MCF 10A (cell line): ENCODE measurements around the gene HSP90AA1. TPM values are rescaled to one million over a fixed set of nuclear protein-coding genes. Genes with fewer than 3 reads are reported as not detected.
A peak's percentile ranks its signal among the peaks of the same experiment; 100 is the strongest.
"Not testable (repeated sequence)": the region's sequence is repeated elsewhere in the genome, so short reads cannot be mapped to it uniquely, and the experiment has no call there.

Experiments
- BruUV-seq: library from RNA; stranded (reverse); fragments of 400-500 nt; replicated peaks from 2 replicates; lab custom pipeline; 2021; lab: Mats Ljungman, UMichigan
- CTCF ChIA-PET: fragments of 300-600 bp; sonication (Branson Sonifier 250); formaldehyde crosslinking; extraction: SDS; loops from one replicate; lab custom pipeline; 2021; ENCODE audit warnings: antibody characterized with exemption, inconsistent platforms; lab: Yijun Ruan, JAX
- POLR2A ChIA-PET: fragments of 300-600, 350-650 bp; sonication (Branson Sonifier 250); formaldehyde crosslinking; extraction: SDS; loops from one replicate; lab custom pipeline; 2020; ENCODE audit warnings: antibody characterized with exemption, inconsistent platforms; lab: Yijun Ruan, JAX
- DNase-seq: peaks from one replicate; pipeline ENCODE4 v3.0.0-alpha.2; 2018; ENCODE audit not compliant: unreplicated experiment
- H3K27ac Mint-ChIP-seq: one replicate; pipeline ENCODE4 v1.8.0; 2022; ENCODE audit warnings: mild to moderate bottlenecking, low read depth, mixed read lengths; ENCODE audit not compliant: unreplicated experiment
- H3K27me3 Mint-ChIP-seq: one replicate; pipeline ENCODE4 v1.8.0; 2022; ENCODE audit warnings: mixed read lengths; ENCODE audit not compliant: insufficient read depth, unreplicated experiment
- H3K36me3 Mint-ChIP-seq: one replicate; pipeline ENCODE4 v1.8.0; 2022; ENCODE audit warnings: mild to moderate bottlenecking, moderate library complexity, mixed read lengths; ENCODE audit not compliant: insufficient read depth, unreplicated experiment
- H3K4me1 Mint-ChIP-seq: one replicate; pipeline ENCODE4 v1.8.0; 2022; ENCODE audit warnings: mixed read lengths; ENCODE audit not compliant: insufficient read depth, unreplicated experiment
- H3K4me3 Mint-ChIP-seq: one replicate; pipeline ENCODE4 v1.8.0; 2022; ENCODE audit warnings: mild to moderate bottlenecking, moderate library complexity, mixed read lengths; ENCODE audit not compliant: unreplicated experiment
- H3K9me3 Mint-ChIP-seq: one replicate; pipeline ENCODE4 v1.8.0; 2022; ENCODE audit warnings: mixed read lengths; ENCODE audit not compliant: unreplicated experiment
- intact Hi-C: fragments of 100-400 bp; cut with micrococcal nuclease; formaldehyde crosslinking; loops from 2 replicates; pipeline ENCODE4 v1.14.1; 2022
- total RNA-seq: library from RNA; stranded (reverse); gene quantifications from 2 replicates; pipeline ENCODE4 v1.2.3, GENCODE V29; 2022
- TF ChIP-seq, protein P1 (sequence below): fragments of 200-600 bp; IDR thresholded peaks from one replicate; pipeline ENCODE4 v1.8.0; 2022; ENCODE audit warnings: antibody characterized with exemption, mild to moderate bottlenecking; ENCODE audit not compliant: unreplicated experiment

Gene HSP90AA1
- total RNA-seq, 1 experiment from 2014 or later = 296 TPM

DNA sequence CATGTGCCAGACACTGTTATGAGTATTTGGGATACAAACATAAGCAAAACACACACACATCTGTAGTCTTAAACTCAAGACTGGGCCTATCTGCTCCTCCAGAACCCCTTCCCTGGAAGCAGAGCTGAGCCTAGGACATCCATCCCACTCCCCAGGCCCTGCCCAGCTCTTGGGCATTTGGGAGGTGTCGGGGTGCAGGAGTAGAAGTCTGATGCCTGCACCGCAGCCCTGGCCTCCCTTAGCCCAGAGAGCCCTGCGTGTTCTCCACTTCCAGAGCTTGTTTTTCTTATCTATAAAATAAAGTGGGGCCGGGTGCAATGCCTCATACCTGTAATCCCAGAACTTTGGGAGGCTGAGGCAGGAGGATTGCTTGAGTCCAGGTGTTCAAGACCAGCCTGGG is 11.7 kb downstream of the HSP90AA1 start:
- H3K27ac Mint-ChIP-seq = no peak overlapping the region
- no peaks in the 10 kb centered on the region for H3K9me3 Mint-ChIP-seq
- ChIA-PET CTCF (interaction anchor here (0.6 kb wide), 1 partner anchor 12 kb away, joined by 3 read pairs; no protein-coding TSS in a partner anchor), POLR2A (interaction anchor here (1.4 to 1.5 kb wide), 2 partner anchors 9 to 12 kb away, joined by 3 to 4 read pairs; no protein-coding TSS in a partner anchor)
- BruUV-seq = no TSS peak
- no peaks in the 10 kb centered on the region for H3K27me3 Mint-ChIP-seq
- intact Hi-C loops = no loop called here
- no peak overlapping the region for H3K4me3 Mint-ChIP-seq
- H3K36me3 Mint-ChIP-seq = peaks cover 27% of the 10 kb centered on the region
- DNase-seq = no peak
- H3K4me1 Mint-ChIP-seq = peaks cover 9% of the 10 kb centered on the region
- TF ChIP-seq, protein P1, sequence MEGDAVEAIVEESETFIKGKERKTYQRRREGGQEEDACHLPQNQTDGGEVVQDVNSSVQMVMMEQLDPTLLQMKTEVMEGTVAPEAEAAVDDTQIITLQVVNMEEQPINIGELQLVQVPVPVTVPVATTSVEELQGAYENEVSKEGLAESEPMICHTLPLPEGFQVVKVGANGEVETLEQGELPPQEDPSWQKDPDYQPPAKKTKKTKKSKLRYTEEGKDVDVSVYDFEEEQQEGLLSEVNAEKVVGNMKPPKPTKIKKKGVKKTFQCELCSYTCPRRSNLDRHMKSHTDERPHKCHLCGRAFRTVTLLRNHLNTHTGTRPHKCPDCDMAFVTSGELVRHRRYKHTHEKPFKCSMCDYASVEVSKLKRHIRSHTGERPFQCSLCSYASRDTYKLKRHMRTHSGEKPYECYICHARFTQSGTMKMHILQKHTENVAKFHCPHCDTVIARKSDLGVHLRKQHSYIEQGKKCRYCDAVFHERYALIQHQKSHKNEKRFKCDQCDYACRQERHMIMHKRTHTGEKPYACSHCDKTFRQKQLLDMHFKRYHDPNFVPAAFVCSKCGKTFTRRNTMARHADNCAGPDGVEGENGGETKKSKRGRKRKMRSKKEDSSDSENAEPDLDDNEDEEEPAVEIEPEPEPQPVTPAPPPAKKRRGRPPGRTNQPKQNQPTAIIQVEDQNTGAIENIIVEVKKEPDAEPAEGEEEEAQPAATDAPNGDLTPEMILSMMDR = no peak

DNA sequence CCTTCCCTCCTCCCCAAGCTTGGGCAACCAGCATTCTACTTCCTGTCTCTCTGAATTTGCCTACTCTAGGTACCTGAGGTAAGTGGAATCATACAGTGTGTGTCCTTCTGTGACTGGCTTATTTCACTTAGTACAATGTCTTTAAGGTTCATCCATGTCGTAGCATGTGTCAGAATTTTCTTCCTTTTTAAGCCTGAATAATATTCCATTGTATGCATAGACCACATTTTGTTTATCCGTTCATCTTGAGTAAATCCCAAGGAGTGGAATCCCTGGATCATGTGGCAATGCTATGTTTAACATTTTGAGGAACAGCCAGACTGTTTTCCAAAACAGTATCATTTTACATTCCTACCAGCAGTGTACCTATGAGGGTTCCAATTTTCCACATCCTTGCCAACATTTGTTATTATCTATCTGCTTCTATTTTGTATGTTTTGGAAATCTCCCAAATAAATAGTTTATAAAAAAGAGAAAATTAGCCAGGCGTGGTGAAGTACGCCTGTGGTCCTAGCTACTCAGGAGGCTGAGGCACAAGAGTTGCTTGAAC is 12.4 kb downstream of the HSP90AA1 start:
- H3K27ac Mint-ChIP-seq = no peak overlapping the region
- peaks cover 9% of the 10 kb centered on the region for H3K4me1 Mint-ChIP-seq
- no peaks in the 10 kb centered on the region for H3K9me3 Mint-ChIP-seq
- no peak overlapping the region for H3K4me3 Mint-ChIP-seq
- ChIA-PET CTCF (no interaction called here), POLR2A (interaction anchor here (0.7 to 1.5 kb wide), 3 partner anchors 10 to 15 kb away, joined by 3 to 4 read pairs (median 3); no protein-coding TSS in a partner anchor)
- DNase-seq = no peak
- intact Hi-C loops = no loop called here
- BruUV-seq = no TSS peak
- H3K27me3 Mint-ChIP-seq = no peaks in the 10 kb centered on the region
- peaks cover 24% of the 10 kb centered on the region for H3K36me3 Mint-ChIP-seq
- TF ChIP-seq, protein P1 = no peak

DNA sequence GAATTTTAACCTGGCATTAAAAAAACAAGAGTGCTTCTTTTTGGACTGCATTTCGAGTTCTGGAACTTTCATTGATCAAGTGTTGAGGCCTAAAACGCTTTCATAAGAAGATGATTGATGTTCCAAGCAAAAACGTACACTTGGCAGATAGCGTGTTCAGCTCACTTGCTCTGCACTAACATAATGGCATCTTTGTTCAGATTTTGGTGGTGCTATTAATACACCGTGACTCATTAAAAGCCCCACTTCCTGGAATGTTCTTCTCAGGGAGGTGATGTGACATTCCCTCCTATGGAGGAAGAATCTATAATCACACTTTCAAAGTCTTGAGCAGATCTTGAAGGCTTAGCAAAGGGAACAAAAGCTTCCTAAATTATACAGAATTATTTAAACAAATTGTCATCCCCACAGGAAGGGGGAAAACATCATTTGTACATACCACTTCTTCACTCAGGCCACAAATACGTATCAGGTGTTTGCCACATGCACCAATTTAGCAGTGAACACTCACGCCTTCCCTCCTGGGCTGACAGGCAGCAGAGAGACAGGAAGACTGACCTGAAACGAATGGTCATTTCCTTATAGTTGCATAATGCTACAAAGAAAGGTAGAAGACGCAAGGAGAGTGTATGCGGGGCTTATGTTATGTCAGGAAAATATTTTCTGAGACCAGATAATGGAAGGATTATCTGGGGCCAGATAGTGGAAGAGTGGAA is 15.4 kb downstream of the HSP90AA1 start:
- ChIA-PET CTCF (interaction anchor here (0.6 kb wide), 1 partner anchor 25 kb away, joined by 4 read pairs; no protein-coding TSS in a partner anchor), POLR2A (no interaction called here)
- no TSS peak for BruUV-seq
- no peaks in the 10 kb centered on the region for H3K27me3 Mint-ChIP-seq
- peaks cover 6% of the 10 kb centered on the region for H3K36me3 Mint-ChIP-seq
- TF ChIP-seq, protein P1 = no peak
- H3K9me3 Mint-ChIP-seq = no peaks in the 10 kb centered on the region
- intact Hi-C loops = no loop called here
- H3K4me3 Mint-ChIP-seq = no peak overlapping the region
- H3K4me1 Mint-ChIP-seq = peaks cover 9% of the 10 kb centered on the region
- no peak for DNase-seq
- H3K27ac Mint-ChIP-seq = peak overlapping the region; percentile 57

DNA sequence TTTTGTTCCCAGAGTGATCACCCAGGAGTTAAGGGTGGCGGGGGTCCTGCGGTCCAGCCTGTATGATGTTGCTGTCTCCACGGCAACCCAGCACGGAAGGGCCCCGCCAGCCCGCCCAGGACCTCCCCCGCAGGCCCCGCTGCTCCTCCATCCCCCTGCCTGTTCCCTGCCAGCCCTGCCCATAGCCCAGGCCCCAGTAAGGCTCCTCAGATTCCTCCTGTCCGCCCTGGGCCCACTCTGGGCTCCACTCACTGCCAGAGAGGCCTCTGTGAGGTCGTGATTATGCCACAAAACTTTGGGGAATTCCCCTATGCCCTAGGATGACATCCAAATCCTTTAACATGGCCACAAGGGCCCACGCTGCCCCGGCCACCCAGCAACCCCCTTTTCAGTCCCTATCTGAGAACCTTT is 20.8 kb downstream of the HSP90AA1 start:
- Mint-ChIP-seq H3K27ac (no peak overlapping the region), H3K4me1 (no peaks in the 10 kb centered on the region), H3K4me3 (no peak overlapping the region), H3K27me3 (no peaks in the 10 kb centered on the region), H3K9me3 (no peaks in the 10 kb centered on the region), H3K36me3 (peaks cover 6% of the 10 kb centered on the region)
- no peak for DNase-seq
- no TSS peak for BruUV-seq
- intact Hi-C loops = no loop called here
- TF ChIP-seq, protein P1 = no peak
- ChIA-PET POLR2A (no interaction called here), CTCF (interaction anchor here (0.7 kb wide), 1 partner anchor 244 kb away, joined by 3 read pairs; no protein-coding TSS in a partner anchor)

DNA sequence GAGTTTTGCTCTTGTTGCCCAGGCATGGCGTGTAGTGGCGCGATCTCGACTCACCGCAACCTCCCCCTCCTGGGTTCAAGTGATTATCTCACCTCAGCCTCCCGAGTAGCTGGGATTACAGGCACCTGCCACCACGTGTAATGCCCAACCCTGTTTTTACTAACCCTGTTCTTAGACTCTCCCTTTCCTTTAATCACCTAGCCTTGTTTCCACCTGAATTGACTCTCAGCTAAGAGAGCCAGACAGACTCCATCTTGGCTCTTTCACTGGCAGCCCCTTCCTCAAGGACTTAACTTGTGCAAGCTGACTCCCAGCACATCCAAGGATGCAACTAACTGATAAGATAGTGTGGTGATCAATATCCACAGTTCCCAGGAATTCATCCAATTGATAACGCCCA is 22.3 kb downstream of the HSP90AA1 start:
- H3K27me3 Mint-ChIP-seq, intact Hi-C loops, H3K36me3 Mint-ChIP-seq, BruUV-seq, H3K27ac Mint-ChIP-seq, DNase-seq, H3K4me3 Mint-ChIP-seq, H3K4me1 Mint-ChIP-seq, H3K9me3 Mint-ChIP-seq: not testable (repeated sequence)
- CTCF ChIA-PET = interaction anchor here (0.6 to 4.7 kb wide), 6 partner anchors 12 to 250 kb away, joined by 3 to 45 read pairs (median 3); no protein-coding TSS in a partner anchor
- POLR2A ChIA-PET = interaction anchor here (0.7 to 1.7 kb wide), 3 partner anchors 12 to 116 kb away, joined by 3 to 5 read pairs (median 3); no protein-coding TSS in a partner anchor
